Measurements from ENCODE around the gene IQSEC2. TPM values are rescaled to one million over a fixed set of nuclear protein-coding genes. Genes with fewer than 3 reads are reported as not detected.

The IQSEC2 gene
- total RNA-seq, result under 1 TPM; 0.36 to 0.66 TPM
- under 1 TPM; 0.08 to 0.17 (median 0.13) TPM for polyA plus RNA-seq
- total RNA-seq, result 0 to 0.95 (median 0.57) reads per million in 6 experiments

GRCh38 chrX:53281321-53281822, at the start of gene IQSEC2:
Gene IQSEC2, minus strand, starts transcription at chrX:53281584.
- Mint-ChIP-seq H3K4me1 (peaks cover 6 to 24% (median 22%) of the 10 kb centered on the region in 4 donors), H3K9me3 (no peaks in the 10 kb centered on the region), H3K4me3 (peak within 1 kb of the TSS in 3 of 10 donors; percentile 24 to 76 (median 66)), H3K27ac (peak within 1 kb of the TSS in 3 of 10 donors; percentile 31 to 65 (median 48)), H3K27me3 (peaks cover 0 to 6% (median 0%) of the 10 kb centered on the region in 5 donors), H3K36me3 (no peaks in the 10 kb centered on the region)
- ATAC-seq, result no peak
- POLR2A ChIA-PET, result no interaction called here
- no peak for DNase-seq

- Mint-ChIP-seq H3K4me3 (no peak overlapping the region), H3K36me3 (no peaks in the 10 kb centered on the region), H3K27ac (no peak overlapping the region), H3K27me3 (peaks cover 12 to 25% (median 18%) of the 10 kb centered on the region in 5 donors), H3K9me3 (no peaks in the 10 kb centered on the region), H3K4me1 (no peaks in the 10 kb centered on the region)
- DNase-seq, result no peak
- POLR2A ChIA-PET, result no interaction called here
- no peak for ATAC-seq
These were observed 48.9 kb upstream of the IQSEC2 start for GRCh38 chrX:53330331-53330730.

GRCh38 chrX:53324803-53325202, 43.4 kb upstream of the IQSEC2 start:
- H3K4me1 Mint-ChIP-seq, result peaks cover 8 to 16% (median 11%) of the 10 kb centered on the region in 4 donors
- no peak overlapping the region for H3K27ac Mint-ChIP-seq
- no peak overlapping the region for H3K4me3 Mint-ChIP-seq
- H3K9me3 Mint-ChIP-seq, result peaks cover 0 to 2% (median 0%) of the 10 kb centered on the region in 9 donors
- DNase-seq (no peak), ATAC-seq (no peak)
- H3K27me3 Mint-ChIP-seq, result peaks cover 21 to 51% (median 28%) of the 10 kb centered on the region in 5 donors
- peaks cover 0 to 5% (median 0%) of the 10 kb centered on the region in 3 donors for H3K36me3 Mint-ChIP-seq
- POLR2A ChIA-PET, result no interaction called here

GRCh38 chrX:53324085-53324484, 42.7 kb upstream of the IQSEC2 start:
- H3K9me3 Mint-ChIP-seq, result peaks cover 0 to 2% (median 0%) of the 10 kb centered on the region in 9 donors
- H3K27ac Mint-ChIP-seq, result no peak overlapping the region
- peaks cover 21 to 58% (median 34%) of the 10 kb centered on the region in 5 donors for H3K27me3 Mint-ChIP-seq
- peaks cover 0 to 5% (median 0%) of the 10 kb centered on the region in 3 donors for H3K36me3 Mint-ChIP-seq
- ATAC-seq (no peak), DNase-seq (no peak)
- H3K4me3 Mint-ChIP-seq, result no peak overlapping the region
- POLR2A ChIA-PET, result no interaction called here
- H3K4me1 Mint-ChIP-seq, result peaks cover 11 to 21% (median 15%) of the 10 kb centered on the region in 4 donors

DNA sequence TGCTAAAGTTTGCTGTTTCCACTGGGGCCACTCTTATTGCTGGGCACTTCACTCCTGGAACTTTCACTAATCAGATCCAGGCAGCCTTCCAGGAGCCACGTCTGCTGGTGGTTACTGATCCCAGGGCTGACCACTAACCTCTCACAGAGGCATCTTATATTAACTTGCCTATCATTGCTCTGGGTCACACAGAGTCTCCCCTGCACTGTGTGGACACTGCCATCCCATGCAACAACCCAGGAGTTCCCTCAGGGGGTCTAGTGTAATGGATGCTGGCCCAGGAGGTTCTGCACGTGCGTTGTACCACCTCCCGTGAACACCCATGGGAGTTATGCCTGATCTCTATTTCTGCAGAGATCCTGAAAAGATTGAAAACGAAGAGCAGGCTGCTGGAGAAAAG, 41.8 kb upstream of the IQSEC2 start:
- Mint-ChIP-seq H3K4me3 (peak overlapping the region in 1 of 10 donors; percentile 28), H3K27me3 (peaks cover 21 to 66% (median 38%) of the 10 kb centered on the region in 5 donors)

GRCh38 chrX:53321943-53322497, 40.6 kb upstream of the IQSEC2 start:
- H3K4me3 Mint-ChIP-seq, result peak overlapping the region; percentile 65 to 84 (median 77)
- POLR2A ChIA-PET, result no interaction called here
- H3K9me3 Mint-ChIP-seq, result peaks cover 0 to 2% (median 0%) of the 10 kb centered on the region in 9 donors
- H3K36me3 Mint-ChIP-seq, result peaks cover 0 to 5% (median 0%) of the 10 kb centered on the region in 3 donors
- ATAC-seq (no peak), DNase-seq (no peak)
- H3K4me1 Mint-ChIP-seq, result peaks cover 13 to 27% (median 17%) of the 10 kb centered on the region in 4 donors
- H3K27me3 Mint-ChIP-seq, result peaks cover 22 to 66% (median 38%) of the 10 kb centered on the region in 5 donors
- H3K27ac Mint-ChIP-seq, result peak overlapping the region in 5 of 10 donors; percentile 14 to 70 (median 69)

More for the DNA sequence above, 41.8 kb upstream of the IQSEC2 start:
- H3K9me3 Mint-ChIP-seq, result peaks cover 0 to 2% (median 0%) of the 10 kb centered on the region in 9 donors
- POLR2A ChIA-PET, result no interaction called here
- ATAC-seq (no peak), DNase-seq (no peak)
- peaks cover 11 to 21% (median 15%) of the 10 kb centered on the region in 4 donors for H3K4me1 Mint-ChIP-seq
- H3K27ac Mint-ChIP-seq, result no peak overlapping the region
- peaks cover 0 to 5% (median 0%) of the 10 kb centered on the region in 3 donors for H3K36me3 Mint-ChIP-seq

DNA sequence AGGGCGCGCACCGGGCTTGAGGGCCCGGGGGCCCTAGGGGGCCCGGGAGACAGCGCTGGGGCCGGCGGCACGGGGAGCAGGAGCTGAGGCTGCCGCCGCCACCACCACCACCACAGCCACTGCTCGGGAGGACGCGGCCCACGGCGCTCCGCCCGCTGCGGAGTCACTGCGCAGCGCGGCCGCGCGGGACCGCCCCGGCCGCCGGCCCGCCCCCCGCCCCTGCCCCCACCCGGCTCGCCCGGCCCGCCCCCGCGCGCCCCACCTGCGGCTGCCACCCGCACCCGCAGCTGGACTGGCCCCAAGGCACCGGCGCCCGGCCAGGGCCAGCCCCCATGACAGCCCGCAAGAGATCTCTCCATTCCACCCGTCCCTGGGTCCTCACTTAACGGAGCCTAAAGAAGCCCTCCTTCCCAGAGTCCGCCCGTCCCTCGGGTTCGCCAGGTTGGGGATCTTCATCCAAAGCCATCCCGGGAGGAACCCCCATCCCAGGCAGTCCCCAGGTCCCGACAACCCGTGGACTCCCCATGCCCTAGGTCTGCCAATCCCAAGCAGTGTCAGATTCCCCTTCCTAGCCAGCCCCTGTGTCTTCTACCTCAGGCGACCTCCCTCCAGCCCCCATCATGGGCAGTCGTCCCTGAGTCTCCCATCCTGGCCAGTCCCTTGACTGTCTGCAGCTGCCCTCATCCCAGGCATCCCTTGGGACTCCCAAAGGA, 40.0 kb upstream of the IQSEC2 start:
- Mint-ChIP-seq H3K9me3 (peaks cover 0 to 2% (median 0%) of the 10 kb centered on the region in 9 donors), H3K27ac (peak overlapping the region in 3 of 10 donors; percentile 14 to 70 (median 70)), H3K27me3 (peaks cover 22 to 64% (median 38%) of the 10 kb centered on the region in 5 donors), H3K4me1 (peaks cover 13 to 27% (median 17%) of the 10 kb centered on the region in 4 donors), H3K4me3 (peak overlapping the region; percentile 65 to 84 (median 77)), H3K36me3 (peaks cover 0 to 5% (median 0%) of the 10 kb centered on the region in 3 donors)
- ATAC-seq (peak; percentile 54 to 69), DNase-seq (peak in 3 of 10 donors; percentile 3 to 10 (median 5))
- POLR2A ChIA-PET, result interaction anchor here (1.1 kb wide), 1 partner anchor 101 kb away, joined by 3 read pairs; the partner anchor contains the start of genes RIBC1 and SMC1A

DNA sequence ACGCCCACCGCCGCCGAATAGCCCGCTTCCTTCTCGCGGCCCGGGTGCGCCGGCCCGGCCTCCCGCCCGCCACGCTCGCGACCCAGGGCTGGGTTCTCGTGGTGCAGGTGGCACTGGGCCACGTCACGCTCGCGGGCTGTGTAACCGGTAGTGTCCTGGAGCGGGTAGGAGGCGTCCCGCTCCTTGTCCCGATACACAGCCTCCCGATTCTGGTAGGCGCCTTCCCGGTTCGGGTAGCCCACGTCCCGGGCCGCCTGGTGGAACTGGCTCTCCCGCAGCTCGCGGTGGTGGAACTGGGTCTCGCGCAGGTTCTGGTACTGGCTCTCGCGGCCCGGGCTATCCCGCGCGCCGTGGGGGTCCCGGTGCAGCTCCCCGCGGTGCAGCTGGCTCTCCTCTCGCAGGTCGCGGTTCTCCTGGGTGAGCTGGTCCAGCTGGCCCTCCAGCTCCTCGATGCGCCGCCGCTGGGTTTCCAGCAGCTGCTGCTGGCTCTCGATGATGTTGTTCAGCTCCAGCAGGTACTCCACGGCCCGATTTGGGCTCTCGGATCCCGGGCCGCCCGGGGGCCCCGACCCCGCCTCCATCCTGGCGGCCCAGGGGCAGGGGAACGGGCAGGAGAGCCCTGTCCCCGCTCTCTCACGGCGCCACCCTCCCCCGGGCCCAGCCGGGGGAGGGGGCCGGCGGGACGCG, 39.3 kb upstream of the IQSEC2 start:
- Mint-ChIP-seq H3K36me3 (peaks cover 0 to 5% (median 0%) of the 10 kb centered on the region in 3 donors), H3K4me1 (peaks cover 13 to 27% (median 17%) of the 10 kb centered on the region in 4 donors), H3K27ac (no peak overlapping the region), H3K4me3 (peak overlapping the region in 6 of 10 donors; percentile 25 to 80 (median 50)), H3K9me3 (peaks cover 0 to 2% (median 0%) of the 10 kb centered on the region in 9 donors), H3K27me3 (peaks cover 20 to 57% (median 32%) of the 10 kb centered on the region in 5 donors)
- POLR2A ChIA-PET, result interaction anchor here (1.1 kb wide), 1 partner anchor 102 kb away, joined by 3 read pairs; the partner anchor contains the start of genes RIBC1 and SMC1A
- peak; percentile 40 to 65 for ATAC-seq
- DNase-seq, result peak in 4 of 10 donors; percentile 2 to 14 (median 14)

- peak in 1 of 10 donors; percentile 6 for DNase-seq
- Mint-ChIP-seq H3K9me3 (peaks cover 0 to 2% (median 0%) of the 10 kb centered on the region in 9 donors), H3K4me3 (peak overlapping the region; percentile 73 to 88 (median 81)), H3K27me3 (peaks cover 17 to 50% (median 28%) of the 10 kb centered on the region in 5 donors), H3K4me1 (peaks cover 13 to 27% (median 17%) of the 10 kb centered on the region in 4 donors), H3K27ac (peak overlapping the region in 3 of 10 donors; percentile 7 to 62 (median 56)), H3K36me3 (peaks cover 0 to 5% (median 0%) of the 10 kb centered on the region in 3 donors)
- ATAC-seq, result no peak
- POLR2A ChIA-PET, result no interaction called here
These were observed 38.5 kb upstream of the IQSEC2 start for GRCh38 chrX:53319614-53320542.

DNA sequence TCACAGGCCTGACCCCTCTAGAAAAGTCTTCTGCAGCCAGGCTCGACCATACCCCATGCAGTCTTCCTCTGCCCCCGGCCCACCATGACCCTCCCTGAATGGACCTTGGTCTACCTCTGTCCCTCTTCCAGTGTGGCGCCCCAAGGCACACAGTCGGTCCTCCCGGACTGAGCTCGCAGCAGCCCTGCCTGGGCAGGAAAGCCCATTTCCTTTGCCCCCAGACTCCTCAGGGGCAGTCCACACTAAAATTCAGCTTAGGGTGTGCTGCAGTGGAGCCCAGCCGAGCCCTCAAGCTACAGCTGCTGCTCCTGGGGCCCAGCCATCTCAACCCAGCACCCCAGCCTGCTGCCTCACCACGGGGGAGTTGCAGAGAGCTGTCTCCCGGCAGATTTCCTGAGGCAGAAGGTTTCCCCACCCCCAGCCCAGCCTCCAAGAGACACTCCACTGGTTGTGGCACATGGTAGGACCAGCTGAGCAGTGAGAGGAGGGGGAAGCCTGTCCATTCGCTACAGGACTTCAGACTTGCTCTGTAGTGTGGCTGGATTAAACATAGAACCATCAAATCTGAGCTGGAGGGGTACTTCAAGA, 37.5 kb upstream of the IQSEC2 start:
- no peak for DNase-seq
- Mint-ChIP-seq H3K36me3 (peaks cover 0 to 5% (median 0%) of the 10 kb centered on the region in 3 donors), H3K27ac (no peak overlapping the region), H3K27me3 (peaks cover 12 to 41% (median 22%) of the 10 kb centered on the region in 5 donors), H3K9me3 (peaks cover 0 to 2% (median 0%) of the 10 kb centered on the region in 9 donors), H3K4me1 (peaks cover 13 to 27% (median 17%) of the 10 kb centered on the region in 4 donors), H3K4me3 (peak overlapping the region in 4 of 10 donors; percentile 20 to 80 (median 60))
- POLR2A ChIA-PET, result no interaction called here
- no peak for ATAC-seq

Measured in naive thymus-derived CD8-positive, alpha-beta T cell (primary cell).